Type B pancreatic cell (in vitro differentiated cells): Measurements from ENCODE around the gene UBASH3B. TPM values are rescaled to one million over a fixed set of nuclear protein-coding genes. Genes with fewer than 3 reads are reported as not detected.

Source experiments
- DNase-seq: peaks from one replicate; pipeline ENCODE4 v3.0.0; 2021; ENCODE audit warnings: mixed read lengths; ENCODE audit not compliant: unreplicated experiment; ENCODE audit errors: extremely low spot score
- H3K27ac Mint-ChIP-seq: 2 replicates; pipeline ENCODE4 v1.8.0; 2021; ENCODE audit warnings: mild to moderate bottlenecking, mixed read lengths
- H3K27me3 Mint-ChIP-seq: 2 replicates; pipeline ENCODE4 v1.8.0; 2021; ENCODE audit warnings: mixed read lengths
- H3K36me3 Mint-ChIP-seq: 2 replicates; pipeline ENCODE4 v1.8.0; 2021; ENCODE audit warnings: mixed read lengths
- H3K4me1 Mint-ChIP-seq: one replicate; pipeline ENCODE4 v1.8.0; 2021; ENCODE audit warnings: mixed read lengths; ENCODE audit not compliant: unreplicated experiment
- H3K4me3 Mint-ChIP-seq: 2 replicates; pipeline ENCODE4 v1.8.0; 2021; ENCODE audit warnings: mild to moderate bottlenecking, mixed read lengths
- H3K9me3 Mint-ChIP-seq: 2 replicates; pipeline ENCODE4 v1.8.0; 2021; ENCODE audit warnings: mixed read lengths
- CTCF ChIP-seq: fragments of 200-600 bp; sonication (generic); conservative IDR thresholded peaks from 2 replicates; pipeline ENCODE4 v1.5.0; 2021; ENCODE audit warnings: antibody characterized with exemption, mild to moderate bottlenecking
- total RNA-seq: library from RNA; stranded (reverse); gene quantifications from 2 replicates; pipeline ENCODE4 v1.2.1, GENCODE V29; 2021; ENCODE audit warnings: low replicate concordance

The UBASH3B gene
- total RNA-seq, 1 donor from 2014 or later = 8.6 TPM

- no peak overlapping the region for H3K4me3 Mint-ChIP-seq
- DNase-seq = no peak
- no peaks in the 10 kb centered on the region for H3K9me3 Mint-ChIP-seq
- H3K36me3 Mint-ChIP-seq = peaks cover 2% of the 10 kb centered on the region
- peaks cover 7% of the 10 kb centered on the region for H3K4me1 Mint-ChIP-seq
- no peak overlapping the region for H3K27ac Mint-ChIP-seq
- TF ChIP-seq CTCF = no peak
- peaks cover 4% of the 10 kb centered on the region for H3K27me3 Mint-ChIP-seq
Observed at GRCh38 chr11:122697636-122698167, 42.2 kb downstream of the UBASH3B start.

DNA sequence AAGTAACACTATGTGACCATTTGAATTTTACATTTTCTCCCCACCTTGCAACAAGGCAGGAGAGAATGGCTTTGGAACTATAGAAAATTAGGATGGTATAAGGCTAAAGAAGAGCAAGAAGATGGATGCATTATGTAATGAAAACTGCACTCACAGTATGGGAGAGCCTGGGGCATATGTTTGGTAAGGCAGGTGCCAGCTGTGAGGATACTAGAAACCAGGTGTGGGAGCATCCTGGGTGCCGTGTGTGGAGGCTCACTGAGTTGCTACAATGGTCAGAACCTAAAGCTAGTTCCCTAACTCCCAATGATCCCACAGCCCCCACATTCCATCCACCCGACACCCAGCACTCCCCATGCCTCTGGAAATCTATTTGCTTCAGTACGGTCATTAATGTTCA lies 42.9 kb downstream of the UBASH3B start:
- Mint-ChIP-seq H3K9me3 (no peaks in the 10 kb centered on the region), H3K4me1 (peaks cover 5% of the 10 kb centered on the region), H3K4me3 (no peak overlapping the region), H3K36me3 (no peaks in the 10 kb centered on the region), H3K27ac (no peak overlapping the region), H3K27me3 (peaks cover 3% of the 10 kb centered on the region)
- TF ChIP-seq CTCF = no peak
- no peak for DNase-seq

DNA sequence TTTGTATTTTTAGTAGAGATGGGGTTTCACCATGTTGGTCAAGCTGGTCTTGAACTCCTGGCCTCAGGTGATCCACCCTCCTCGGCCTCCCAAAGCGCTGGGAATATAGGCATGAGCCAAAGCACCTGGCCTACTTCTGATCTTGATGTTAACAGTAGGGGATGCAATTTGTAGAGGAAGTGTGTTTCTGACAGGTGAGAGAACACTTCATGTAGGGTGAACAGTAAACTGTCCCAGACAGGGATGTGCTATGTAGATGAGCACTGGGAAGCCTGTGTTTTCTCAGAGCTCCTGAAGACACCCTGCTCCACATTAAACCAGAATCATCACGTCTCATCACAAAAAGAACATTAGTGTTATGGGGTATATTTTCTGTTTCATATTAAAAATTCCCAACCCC lies 45.1 kb downstream of the UBASH3B start:
- H3K4me1 Mint-ChIP-seq = peaks cover 5% of the 10 kb centered on the region
- H3K9me3 Mint-ChIP-seq = peaks cover 3% of the 10 kb centered on the region
- no peak for DNase-seq
- no peak overlapping the region for H3K27ac Mint-ChIP-seq
- H3K27me3 Mint-ChIP-seq = peaks cover 3% of the 10 kb centered on the region
- H3K36me3 Mint-ChIP-seq = no peaks in the 10 kb centered on the region
- H3K4me3 Mint-ChIP-seq = no peak overlapping the region
- TF ChIP-seq CTCF = no peak

GRCh38 chr11:122701143-122701542 lies 45.6 kb downstream of the UBASH3B start:
- Mint-ChIP-seq H3K9me3 (peaks cover 3% of the 10 kb centered on the region), H3K4me3 (no peak overlapping the region), H3K36me3 (no peaks in the 10 kb centered on the region), H3K4me1 (peaks cover 5% of the 10 kb centered on the region), H3K27ac (no peak overlapping the region), H3K27me3 (peaks cover 3% of the 10 kb centered on the region)
- TF ChIP-seq CTCF = no peak
- DNase-seq = no peak

- Mint-ChIP-seq H3K9me3 (peaks cover 3% of the 10 kb centered on the region), H3K4me1 (peaks cover 5% of the 10 kb centered on the region), H3K4me3 (no peak overlapping the region), H3K36me3 (no peaks in the 10 kb centered on the region), H3K27me3 (no peaks in the 10 kb centered on the region), H3K27ac (no peak overlapping the region)
- no peak for TF ChIP-seq CTCF
- DNase-seq = no peak
Observed at GRCh38 chr11:122703541-122704272, 48.2 kb downstream of the UBASH3B start.
